HFFc6 (cell line): Measurements from ENCODE around the gene NMRAL1. TPM values are rescaled to one million over a fixed set of nuclear protein-coding genes. Genes with fewer than 3 reads are reported as not detected.

Experiments
- DNase-seq: peaks from one replicate; pipeline ENCODE4 v3.0.0-alpha.2; 2018
- H3K27ac Mint-ChIP-seq: 2 replicates; pipeline ENCODE4 v1.8.0; 2020; ENCODE audit warnings: mild to moderate bottlenecking, mixed read lengths
- H3K27me3 Mint-ChIP-seq: 2 replicates; pipeline ENCODE4 v1.8.0; 2021; ENCODE audit warnings: mild to moderate bottlenecking, moderate library complexity, mixed read lengths; ENCODE audit not compliant: insufficient read depth
- H3K36me3 Mint-ChIP-seq: 2 replicates; pipeline ENCODE4 v1.8.0; 2021; ENCODE audit warnings: low read depth, mixed read lengths
- H3K4me1 Mint-ChIP-seq: 2 replicates; pipeline ENCODE4 v1.8.0; 2020; ENCODE audit warnings: low read depth, mixed read lengths
- H3K4me3 Mint-ChIP-seq: 2 replicates; pipeline ENCODE4 v1.8.0; 2020; ENCODE audit warnings: mild to moderate bottlenecking, moderate library complexity, mixed read lengths
- H3K9me3 Mint-ChIP-seq: 2 replicates; pipeline ENCODE4 v1.8.0; 2020; ENCODE audit warnings: mild to moderate bottlenecking, mixed read lengths
- CTCF ChIP-seq: fragments of 200-600 bp; sonication (generic); IDR thresholded peaks from 2 replicates; pipeline ENCODE4 v1.5.0; 2021; ENCODE audit warnings: antibody characterized with exemption, mild to moderate bottlenecking
- total RNA-seq, 6 experiments: library from RNA; stranded (reverse); fragmentation: NEBNext Ultra II Directional; extraction: Animal tissue kit (Norgen Biotek cat#: 25700); gene quantifications; 2 replicates in 1 of 6; 3 replicates in 5 of 6; pipeline ENCODE4 v1.2.3, GENCODE V29; 2021

Gene NMRAL1
- total RNA-seq, 6 experiments from 2014 or later, result 26.2 to 37.2 (median 33.7) TPM

GRCh38 chr16:4494746-4495490 lies 20.5 kb upstream of the NMRAL1 start:
- peak overlapping the region; percentile 98 for H3K27ac Mint-ChIP-seq
- 0 out of 2 replicates have a peak, but pooled peaks cover 3% of the 10 kb centered on the region for H3K27me3 Mint-ChIP-seq
- H3K36me3 Mint-ChIP-seq, result peaks cover 34% of the 10 kb centered on the region
- peak overlapping the region; percentile 42 for H3K4me3 Mint-ChIP-seq
- 0 out of 2 replicates have a peak, but pooled peaks cover 3% of the 10 kb centered on the region for H3K9me3 Mint-ChIP-seq
- peak; percentile 78 for DNase-seq
- peaks cover 84% of the 10 kb centered on the region for H3K4me1 Mint-ChIP-seq
- no peak for TF ChIP-seq CTCF

- TF ChIP-seq CTCF, result no peak
- H3K27ac Mint-ChIP-seq, result no peak overlapping the region
- peaks cover 18% of the 10 kb centered on the region for H3K36me3 Mint-ChIP-seq
- H3K9me3 Mint-ChIP-seq, result 0 out of 2 replicates have a peak, but pooled peaks cover 3% of the 10 kb centered on the region
- H3K27me3 Mint-ChIP-seq, result 0 out of 2 replicates have a peak, but pooled peaks cover 3% of the 10 kb centered on the region
- no peak for DNase-seq
- peaks cover 78% of the 10 kb centered on the region for H3K4me1 Mint-ChIP-seq
- H3K4me3 Mint-ChIP-seq, result no peak overlapping the region
Observed at GRCh38 chr16:4491898-4492297, 17.5 kb upstream of the NMRAL1 start.

GRCh38 chr16:4489030-4489429 lies 14.6 kb upstream of the NMRAL1 start:
- H3K27ac Mint-ChIP-seq, result peak overlapping the region; percentile 95
- H3K9me3 Mint-ChIP-seq, result no peaks in the 10 kb centered on the region
- peak; percentile 72 for DNase-seq
- peak overlapping the region; percentile 52; the same call in 1 of the 2 replicates for H3K4me3 Mint-ChIP-seq
- H3K4me1 Mint-ChIP-seq, result peaks cover 65% of the 10 kb centered on the region
- no peak for TF ChIP-seq CTCF
- H3K27me3 Mint-ChIP-seq, result no peaks in the 10 kb centered on the region
- peaks cover 23% of the 10 kb centered on the region for H3K36me3 Mint-ChIP-seq

- Mint-ChIP-seq H3K9me3 (no peaks in the 10 kb centered on the region), H3K27me3 (no peaks in the 10 kb centered on the region), H3K27ac (peak overlapping the region; percentile 95), H3K4me3 (peak overlapping the region; percentile 52; the same call in 1 of the 2 replicates), H3K36me3 (peaks cover 23% of the 10 kb centered on the region), H3K4me1 (peaks cover 60% of the 10 kb centered on the region)
- no peak for TF ChIP-seq CTCF
- no peak for DNase-seq
Observed at GRCh38 chr16:4488499-4488967, 14.1 kb upstream of the NMRAL1 start.

GRCh38 chr16:4487955-4488498 lies 13.6 kb upstream of the NMRAL1 start:
- H3K4me3 Mint-ChIP-seq, result peak overlapping the region; percentile 40
- peak; percentile 39 for DNase-seq
- no peak for TF ChIP-seq CTCF

More at GRCh38 chr16:4487955-4488498, 13.6 kb upstream of the NMRAL1 start:
- H3K27me3 Mint-ChIP-seq, result no peaks in the 10 kb centered on the region
- peak overlapping the region; percentile 95 for H3K27ac Mint-ChIP-seq
- H3K4me1 Mint-ChIP-seq, result peaks cover 55% of the 10 kb centered on the region
- no peaks in the 10 kb centered on the region for H3K9me3 Mint-ChIP-seq
- peaks cover 17% of the 10 kb centered on the region for H3K36me3 Mint-ChIP-seq
